Endothelial cell of umbilical vein (primary cell): ENCODE results near the gene COL5A3. TPM values are rescaled to one million over a fixed set of nuclear protein-coding genes. Genes with fewer than 3 reads are reported as not detected.

Source experiments
- BruUV-seq: library from RNA; stranded (reverse); fragments of 400-500 nt; replicated peaks from 2 replicates; lab custom pipeline; 2021; lab: Mats Ljungman, UMichigan
- CTCF ChIA-PET: fragments of 300-600, 350-600 bp; sonication (Branson Sonifier 250); formaldehyde crosslinking; loops from one replicate; lab custom pipeline; 2021; ENCODE audit warnings: antibody characterized with exemption, inconsistent platforms; lab: Charles Lee
- POLR2A ChIA-PET: fragments of 300-600, 350-600 bp; sonication (Branson Sonifier 250); formaldehyde crosslinking; loops from one replicate; lab custom pipeline; 2021; ENCODE audit warnings: antibody characterized with exemption, inconsistent platforms; lab: Charles Lee
- DNase-seq: peaks from one replicate; pipeline ENCODE4 v3.0.0-alpha.2; 2011; ENCODE audit warnings: low read depth, low spot score
- FAIRE-seq: peaks from 2 replicates; lab custom pipeline; 2011; peaks lifted over from hg19 to GRCh38; lab: Jason Lieb, UNC
- H2AFZ ChIP-seq: 2 replicates; pipeline ENCODE4 v1.6.0; 2012; ENCODE audit warnings: low read depth, low read length, control low read depth, inconsistent platforms
- H3K27ac ChIP-seq: 2 replicates; pipeline ENCODE4 v1.5.1; 2011; ENCODE audit warnings: low read depth, mild to moderate bottlenecking, control low read depth, low read length, moderate library complexity; ENCODE audit not compliant: insufficient read depth
- H3K27me3 ChIP-seq, 2 experiments: 2 replicates each; pipeline versions ENCODE4 v1.6.0 to v1.6.1; 2011; ENCODE audit warnings: low read length in 2 of 2, mixed read lengths in 1 of 2; ENCODE audit not compliant: control insufficient read depth in 2 of 2, insufficient read depth in 2 of 2
- H3K36me3 ChIP-seq, 2 experiments: 2 replicates in 1 of 2; 3 replicates in 1 of 2; pipeline ENCODE4 v1.5.1; 2011; ENCODE audit warnings: low read length in 2 of 2, mild to moderate bottlenecking in 1 of 2, moderate library complexity in 1 of 2; ENCODE audit not compliant: control insufficient read depth in 2 of 2, insufficient read depth in 2 of 2; ENCODE audit errors: extremely low read depth in 1 of 2
- H3K4me1 ChIP-seq: 3 replicates; pipeline ENCODE4 v1.5.1; 2011; ENCODE audit warnings: mild to moderate bottlenecking, low read length; ENCODE audit not compliant: control insufficient read depth, insufficient read depth; ENCODE audit errors: extremely low read depth
- H3K4me2 ChIP-seq: 2 replicates; pipeline ENCODE4 v1.6.1; 2011; ENCODE audit warnings: low read length, control low read depth, mixed read lengths; ENCODE audit not compliant: insufficient read depth
- H3K4me3 ChIP-seq, 3 experiments: fragments of 200-600 bp in 1 of 3; sonication (generic), shearing (Covaris generic) in 1 of 3; replicated peaks in 1 of 3; 2 replicates each; pipeline ENCODE4 v1.5.1; 2011 to 2016; ENCODE audit warnings: control low read depth in 3 of 3, low read length in 3 of 3, mild to moderate bottlenecking in 2 of 3, inconsistent platforms in 1 of 3, low read depth in 1 of 3, moderate library complexity in 1 of 3; ENCODE audit not compliant: insufficient read depth in 1 of 3
- H3K79me2 ChIP-seq: 2 replicates; pipeline ENCODE4 v1.6.0; 2012; ENCODE audit warnings: low read length, inconsistent platforms; ENCODE audit not compliant: control insufficient read depth, insufficient read depth
- H3K9ac ChIP-seq: replicated peaks from 2 replicates; pipeline ENCODE3; 2011; ENCODE audit warnings: low read length, control low read depth; ENCODE audit not compliant: insufficient read depth; ENCODE audit errors: extremely low read depth
- H3K9me1 ChIP-seq: replicated peaks from 3 replicates; pipeline ENCODE4 v1.6.0; 2011; ENCODE audit warnings: mild to moderate bottlenecking, low read length; ENCODE audit not compliant: control insufficient read depth, insufficient read depth; ENCODE audit errors: extremely low read depth
- H3K9me3 ChIP-seq: replicated peaks from 2 replicates; pipeline ENCODE4 v1.5.1; 2012; ENCODE audit warnings: low read length, inconsistent platforms; ENCODE audit not compliant: control insufficient read depth, insufficient read depth
- H4K20me1 ChIP-seq: replicated peaks from 2 replicates; pipeline ENCODE3; 2011; ENCODE audit warnings: mild to moderate bottlenecking, low read length; ENCODE audit not compliant: control insufficient read depth, insufficient read depth; ENCODE audit errors: extremely low read depth
- EZH2 ChIP-seq: IDR thresholded peaks from 2 replicates; pipeline ENCODE4 v1.6.1; 2012; ENCODE audit warnings: borderline replicate concordance, low read depth, mild to moderate bottlenecking, moderate library complexity, low read length, inconsistent platforms; ENCODE audit not compliant: severe bottlenecking
- FOS ChIP-seq: IDR thresholded peaks from 2 replicates; pipeline ENCODE4 v1.6.1; 2011; ENCODE audit warnings: mild to moderate bottlenecking, low read length, moderate library complexity, borderline replicate concordance; ENCODE audit not compliant: insufficient read depth
- GATA2 ChIP-seq: IDR thresholded peaks from 2 replicates; pipeline ENCODE4 v1.7.0; 2011; ENCODE audit warnings: low read depth, mild to moderate bottlenecking, moderate library complexity, mixed read lengths, low read length; ENCODE audit not compliant: insufficient read length, insufficient read depth
- JUN ChIP-seq: IDR thresholded peaks from 2 replicates; pipeline ENCODE4 v1.6.1; 2011; ENCODE audit warnings: borderline replicate concordance, low read depth; ENCODE audit not compliant: insufficient read length, insufficient read depth
- MYC ChIP-seq: IDR thresholded peaks from one replicate; pipeline ENCODE4 v1.6.1; 2011; ENCODE audit warnings: mild to moderate bottlenecking, low read depth, low read length
- POLR2A ChIP-seq: IDR thresholded peaks from 2 replicates; pipeline ENCODE4 v1.6.1; 2012; ENCODE audit warnings: low read depth, mild to moderate bottlenecking, control low read depth, low read length
- POLR2AphosphoS5 ChIP-seq: IDR thresholded peaks from 2 replicates; pipeline ENCODE4 v1.6.1; 2012; ENCODE audit warnings: low read depth, mild to moderate bottlenecking, control low read depth, low read length, moderate library complexity; ENCODE audit not compliant: insufficient read depth
- dilution Hi-C: fragments of 300-500 bp; cut with MboI; formaldehyde crosslinking; loops from one replicate; pipeline ENCODE4 v1.15.0; 2019; ENCODE audit warnings: low sequenced_read_pairs; ENCODE audit not compliant: extremely low pct_ligation_motif_present
- intact Hi-C: fragments of 100-400 bp; cut with micrococcal nuclease; formaldehyde crosslinking; loops from one replicate; pipeline ENCODE4 v1.10.0; 2022
- polyA plus RNA-seq, 4 experiments: library from polyadenylated mRNA; depleted of rRNA in 3 of 4; stranded (reverse) in 3 of 4; unstranded in 1 of 4; fragments of >200 nt; gene quantifications; 2 replicates each; pipeline versions ENCODE4 v1.2.1 to v1.2.3, GENCODE V29; 2011 to 2012; ENCODE audit warnings: missing spikeins in 1 of 4
- total RNA-seq: library from RNA; stranded (reverse); gene quantifications from 2 replicates; pipeline ENCODE4 v1.2.3, GENCODE V29; 2021
- TF ChIP-seq, protein P1 (sequence below), 2 donors: IDR thresholded peaks; 1 replicate in 1 of 2; 2 replicates in 1 of 2; pipeline ENCODE4 v1.5.1; 2011; ENCODE audit warnings: low read length in 2 of 2, mild to moderate bottlenecking in 2 of 2, moderate library complexity in 2 of 2, control low read depth in 1 of 2, inconsistent platforms in 1 of 2, low read depth in 1 of 2; ENCODE audit not compliant: insufficient read depth in 1 of 2; ENCODE audit errors: extremely low read depth in 1 of 2
- TF ChIP-seq, protein P2 (sequence below): IDR thresholded peaks from 2 replicates; pipeline ENCODE4 v1.6.1; 2011; ENCODE audit not compliant: insufficient read depth, insufficient read length

Gene COL5A3
- total and polyA plus RNA-seq, 2 donors (not counting 3 experiments of a cell fraction or from before 2014, with no cell fraction given), result not detected

- POLR2A ChIA-PET, result interaction anchor here (0.7 kb wide), 1 partner anchor 305 kb away, joined by 4 read pairs; no protein-coding TSS in a partner anchor
- H3K4me3 ChIP-seq, result no peak overlapping the region
- no peaks in the 10 kb centered on the region for H3K79me2 ChIP-seq
- no TSS peak for BruUV-seq
- CTCF ChIA-PET, result interaction anchor here (1.3 to 1.7 kb wide), 2 partner anchors 57 to 84 kb away, joined by 8 to 9 read pairs; no protein-coding TSS in a partner anchor
- DNase-seq, result no peak
- no peak overlapping the region for H3K9ac ChIP-seq
- H3K4me2 ChIP-seq, result no peak overlapping the region
- H3K36me3 ChIP-seq, result no peaks in the 10 kb centered on the region
- no peak overlapping the region for H3K27ac ChIP-seq
- dilution Hi-C loops, result no loop called here
- H3K27me3 ChIP-seq, result no peaks in the 10 kb centered on the region
- no peaks in the 10 kb centered on the region for H3K9me3 ChIP-seq
- no peak for FAIRE-seq
- H2AFZ ChIP-seq, result no peak overlapping the region
- intact Hi-C loops, result no loop called here
- no peaks in the 10 kb centered on the region for H3K9me1 ChIP-seq
- TF ChIP-seq FOS (no peak), GATA2 (no peak), POLR2AphosphoS5 (no peak), JUN (no peak), POLR2A (no peak), EZH2 (no peak), MYC (no peak)
- TF ChIP-seq, protein P1, sequence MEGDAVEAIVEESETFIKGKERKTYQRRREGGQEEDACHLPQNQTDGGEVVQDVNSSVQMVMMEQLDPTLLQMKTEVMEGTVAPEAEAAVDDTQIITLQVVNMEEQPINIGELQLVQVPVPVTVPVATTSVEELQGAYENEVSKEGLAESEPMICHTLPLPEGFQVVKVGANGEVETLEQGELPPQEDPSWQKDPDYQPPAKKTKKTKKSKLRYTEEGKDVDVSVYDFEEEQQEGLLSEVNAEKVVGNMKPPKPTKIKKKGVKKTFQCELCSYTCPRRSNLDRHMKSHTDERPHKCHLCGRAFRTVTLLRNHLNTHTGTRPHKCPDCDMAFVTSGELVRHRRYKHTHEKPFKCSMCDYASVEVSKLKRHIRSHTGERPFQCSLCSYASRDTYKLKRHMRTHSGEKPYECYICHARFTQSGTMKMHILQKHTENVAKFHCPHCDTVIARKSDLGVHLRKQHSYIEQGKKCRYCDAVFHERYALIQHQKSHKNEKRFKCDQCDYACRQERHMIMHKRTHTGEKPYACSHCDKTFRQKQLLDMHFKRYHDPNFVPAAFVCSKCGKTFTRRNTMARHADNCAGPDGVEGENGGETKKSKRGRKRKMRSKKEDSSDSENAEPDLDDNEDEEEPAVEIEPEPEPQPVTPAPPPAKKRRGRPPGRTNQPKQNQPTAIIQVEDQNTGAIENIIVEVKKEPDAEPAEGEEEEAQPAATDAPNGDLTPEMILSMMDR (IDR thresholded peaks at IDR 0.05; ENCODE audit: extremely low read depth in 1 of 2, insufficient read depth in 1 of 2, low read depth in 1 of 2, low read length in 2 of 2), result no peak
- TF ChIP-seq, protein P2, sequence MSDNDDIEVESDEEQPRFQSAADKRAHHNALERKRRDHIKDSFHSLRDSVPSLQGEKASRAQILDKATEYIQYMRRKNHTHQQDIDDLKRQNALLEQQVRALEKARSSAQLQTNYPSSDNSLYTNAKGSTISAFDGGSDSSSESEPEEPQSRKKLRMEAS, result no peak
- H3K4me1 ChIP-seq, result no peaks in the 10 kb centered on the region
- no peaks in the 10 kb centered on the region for H4K20me1 ChIP-seq
Observed at GRCh38 chr19:9943744-9944143, 66.6 kb downstream of the COL5A3 start.
